NCI-H446 (cell line): ENCODE measurements around the gene KRT24.
"Not testable (repeated sequence)": the region's sequence is repeated elsewhere in the genome, so short reads cannot be mapped to it uniquely, and the experiment has no call there.

Experiments
- DNase-seq, 2 experiments: peaks; one replicate each; lab custom pipeline; 2025; lab: John Stamatoyannopoulos, UW

KRT24 gene

DNA sequence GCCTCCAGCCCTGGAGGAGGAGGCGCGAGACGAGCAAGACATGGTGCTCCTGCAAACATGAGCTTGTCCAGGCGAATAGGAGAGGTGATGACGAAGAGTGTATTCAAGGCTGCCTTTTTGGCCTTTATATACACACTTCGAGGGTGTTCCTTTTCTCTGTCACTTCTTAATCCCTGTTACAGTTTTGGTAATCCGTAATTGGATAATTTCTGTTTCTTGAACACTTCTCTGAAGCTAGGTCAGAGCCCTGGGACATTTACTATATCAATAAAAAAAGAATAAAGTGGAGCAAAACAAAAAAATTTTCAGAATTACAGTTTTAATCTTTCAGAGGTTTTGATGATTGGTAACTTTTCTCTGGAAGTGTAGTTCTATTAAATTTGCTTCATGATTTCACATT lies at the start of gene KRT24:
Gene KRT24, minus strand, starts transcription at position 101 of the 400 bp plus-strand sequence. Its CDS starts 59 bp downstream, at position 42.
- DNase-seq: no peak

DNA sequence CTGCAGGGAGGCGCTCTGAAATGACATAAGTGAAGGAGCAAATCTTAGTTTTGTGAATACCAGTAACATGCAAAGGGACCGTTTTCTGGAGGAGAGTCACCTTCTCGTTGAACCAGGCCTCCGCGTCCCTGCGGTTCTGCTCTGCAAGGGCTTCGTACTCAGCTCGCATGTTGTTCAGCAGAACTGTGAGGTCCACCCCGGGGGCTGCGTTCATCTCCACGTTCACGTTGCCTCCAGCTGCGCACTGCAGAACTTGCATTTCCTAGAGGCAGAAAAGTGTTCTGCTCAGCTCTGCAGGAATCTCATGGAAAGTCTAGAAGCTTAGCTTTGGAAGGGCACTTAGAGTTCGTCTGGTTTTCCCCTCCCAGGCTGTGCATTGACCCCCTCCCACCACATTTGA lies 47.5 kb upstream of the KRT24 start:
- no peak for DNase-seq

DNA sequence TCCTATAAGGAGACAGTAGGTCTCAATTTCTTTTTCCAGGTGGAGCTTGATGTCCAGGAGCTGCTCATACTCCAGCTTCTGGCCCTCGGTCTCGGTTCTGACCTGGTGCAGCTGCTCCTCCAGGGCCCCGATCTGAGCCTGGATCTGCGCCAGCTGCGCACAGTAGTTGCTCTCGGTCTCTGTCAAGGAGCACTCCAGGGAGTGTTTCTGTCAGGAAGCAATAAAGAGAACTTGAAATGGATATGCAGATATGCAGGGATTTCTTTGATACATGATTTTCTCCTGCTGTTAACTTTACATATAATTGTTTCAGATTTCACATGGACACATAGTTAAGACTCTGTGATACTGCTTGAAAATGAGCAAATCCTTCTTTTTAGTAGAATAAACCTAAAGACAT lies 46.8 kb upstream of the KRT24 start:
- DNase-seq: no peak

DNA sequence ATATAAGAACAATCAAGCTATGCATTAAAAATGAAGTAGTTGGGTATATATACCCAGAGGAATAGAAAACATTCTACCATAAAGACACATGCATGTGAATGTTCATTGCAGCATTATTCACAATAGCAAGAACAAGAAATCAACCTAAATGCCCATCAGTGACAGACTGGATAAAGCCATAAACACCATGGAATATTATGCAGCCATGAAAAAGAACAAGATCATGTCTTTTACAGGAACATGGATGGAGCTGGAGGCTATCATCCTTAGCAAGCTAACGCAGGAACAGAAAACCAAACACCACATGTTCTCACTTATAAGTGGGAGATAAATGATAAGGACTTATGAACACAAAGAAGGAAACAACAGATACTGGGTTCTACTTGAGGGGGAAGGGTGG lies 45.1 kb upstream of the KRT24 start:
- not testable (repeated sequence) for DNase-seq

DNA sequence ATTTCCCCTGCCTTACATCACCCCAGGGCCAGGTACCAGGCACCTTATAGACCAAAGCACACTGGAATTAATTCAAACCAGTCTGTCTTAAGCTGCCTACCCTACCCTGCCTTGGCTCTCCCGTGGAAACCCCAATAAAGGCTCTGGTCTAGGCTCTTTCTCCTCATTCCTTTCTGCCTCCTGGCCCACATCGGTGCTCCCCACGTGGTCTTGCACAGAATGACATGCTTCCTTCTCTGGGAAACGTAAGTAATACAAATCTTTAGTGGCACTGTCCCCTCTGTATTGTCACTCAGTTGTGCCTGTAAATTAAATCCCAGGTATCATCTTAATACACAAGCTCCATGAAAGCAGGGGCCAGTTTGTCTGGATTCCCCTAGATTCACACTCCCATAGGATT lies 35.0 kb upstream of the KRT24 start:
- DNase-seq: no peak

DNA sequence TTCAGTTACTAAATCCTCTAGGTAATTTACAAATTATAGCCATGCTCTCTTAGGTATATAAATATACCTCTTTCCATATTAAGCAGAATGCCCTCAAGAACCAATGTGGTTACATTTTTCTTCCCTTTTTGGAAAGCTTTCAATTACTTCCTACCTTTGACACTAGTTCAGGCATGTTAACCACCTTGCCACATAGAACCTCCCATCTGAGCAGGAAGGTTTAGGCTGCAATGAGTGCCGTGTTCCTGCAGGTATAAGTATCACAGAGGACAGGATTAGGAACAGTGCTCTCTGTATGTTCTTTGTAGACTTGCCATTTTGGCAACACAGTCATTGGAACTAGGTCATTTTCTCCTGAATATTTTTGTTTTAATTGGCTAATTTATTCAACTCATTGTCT lies 31.5 kb upstream of the KRT24 start:
- no peak for DNase-seq

DNA sequence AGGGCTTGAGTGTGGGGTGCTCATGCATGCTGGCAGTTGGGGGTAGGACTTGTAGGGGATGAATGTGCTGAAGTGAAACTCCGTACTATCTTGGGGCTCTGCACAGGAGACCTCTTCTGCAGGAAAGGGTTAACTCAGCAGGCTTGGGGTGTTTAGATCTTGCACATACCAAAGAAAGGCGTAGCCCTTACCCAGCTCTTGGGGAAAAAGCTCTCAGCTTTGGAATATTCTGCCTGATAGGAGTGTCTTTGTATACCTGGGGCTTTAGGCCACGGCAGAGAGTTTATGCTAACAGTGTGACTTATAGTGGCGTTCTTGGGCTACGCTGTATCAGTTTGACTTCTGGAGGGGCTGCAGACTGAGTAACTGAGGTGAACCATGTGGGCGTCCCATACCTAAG lies 30.5 kb upstream of the KRT24 start:
- DNase-seq: no peak

DNA sequence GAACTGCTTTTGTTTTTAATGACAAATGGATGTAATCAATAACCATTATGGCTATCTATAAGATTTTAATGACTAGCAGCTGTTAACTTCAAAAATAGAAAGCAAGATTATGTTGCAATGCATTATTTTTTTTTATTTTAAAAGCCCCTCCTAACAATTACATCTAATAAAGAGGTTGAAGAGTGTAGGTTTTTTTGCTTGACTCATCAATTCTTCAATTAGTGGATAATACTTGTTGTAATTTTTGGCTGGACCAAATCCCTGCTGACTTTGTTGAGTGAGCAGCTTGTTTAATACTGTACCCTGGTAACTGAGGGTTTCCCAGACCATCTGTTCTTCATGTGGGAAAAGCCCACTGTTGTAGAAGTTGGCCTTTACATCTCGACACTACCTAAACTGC lies 27.4 kb upstream of the KRT24 start:
- no peak for DNase-seq

DNA sequence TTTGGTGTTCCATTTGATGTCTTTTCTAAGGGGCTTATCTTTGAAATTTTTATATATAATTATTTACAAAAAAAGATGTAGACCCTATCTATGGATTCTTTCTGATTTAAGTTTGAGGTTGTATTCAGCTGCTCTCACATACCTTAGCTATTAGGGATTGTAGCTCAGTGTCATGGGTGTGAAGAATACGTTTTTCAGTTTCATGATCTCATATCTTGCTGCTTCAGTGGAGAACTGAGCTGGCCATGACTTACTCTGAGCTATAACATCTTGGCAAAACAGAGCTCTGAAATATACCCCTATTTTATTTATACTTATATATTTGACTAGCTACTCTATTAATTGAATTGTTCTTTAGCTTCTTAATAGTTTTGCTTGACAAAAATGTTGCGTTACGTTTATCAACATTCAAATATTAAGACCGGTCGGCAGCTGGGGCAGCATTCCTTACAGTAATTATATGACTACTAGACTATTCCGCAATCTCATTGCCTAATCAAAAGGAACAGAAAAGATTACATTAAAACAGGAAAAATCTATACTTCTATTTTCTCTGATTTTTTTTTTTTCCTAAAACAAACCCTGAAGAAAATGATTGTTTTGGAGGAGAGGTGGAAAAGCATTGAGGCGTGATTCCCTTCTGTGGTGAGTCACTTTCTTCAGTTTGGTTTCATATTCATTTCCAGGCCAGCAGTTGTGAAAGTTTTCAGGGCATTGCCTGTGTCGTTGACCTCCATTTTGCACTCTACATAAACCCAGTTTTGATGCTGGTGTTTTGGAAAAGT lies 24.1 kb upstream of the KRT24 start:
- DNase-seq: no peak

DNA sequence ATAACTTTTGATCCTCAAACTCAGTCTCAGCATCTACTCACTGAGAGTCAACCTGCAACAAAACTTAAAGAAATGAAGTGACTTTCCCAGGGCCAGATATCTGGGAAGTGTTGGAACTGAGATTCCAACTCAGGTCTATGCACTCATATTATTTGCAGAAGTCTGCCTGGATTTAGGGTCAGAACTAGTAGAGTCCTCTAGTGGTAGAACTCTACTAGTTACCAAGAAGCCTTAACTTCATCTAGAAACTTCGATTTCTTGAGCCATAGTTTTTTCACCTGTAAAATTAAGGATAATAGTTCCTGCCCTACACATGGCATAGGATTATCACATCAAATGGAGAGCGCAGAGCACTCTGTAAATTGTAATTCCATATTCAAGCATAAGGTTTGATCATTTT lies 23.4 kb upstream of the KRT24 start:
- DNase-seq: no peak

DNA sequence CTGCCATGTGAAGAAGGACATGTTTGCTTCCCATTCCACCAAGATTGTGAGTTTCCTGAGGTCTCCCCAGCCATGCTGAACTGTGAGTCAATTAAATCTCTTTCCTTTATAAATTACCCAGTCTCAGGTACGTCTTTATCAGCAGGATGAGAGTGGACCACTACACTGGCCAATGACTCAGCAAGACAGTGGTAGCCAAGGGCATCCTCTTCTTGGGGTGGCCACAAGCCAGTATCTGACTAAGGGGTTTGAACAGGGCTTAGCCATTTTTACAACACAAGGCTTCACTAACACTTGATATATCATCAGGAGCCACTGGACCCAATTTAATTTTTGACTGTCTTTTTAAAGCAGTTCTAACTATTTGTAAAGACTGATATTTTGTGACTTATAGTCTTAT lies 21.1 kb upstream of the KRT24 start:
- no peak for DNase-seq

DNA sequence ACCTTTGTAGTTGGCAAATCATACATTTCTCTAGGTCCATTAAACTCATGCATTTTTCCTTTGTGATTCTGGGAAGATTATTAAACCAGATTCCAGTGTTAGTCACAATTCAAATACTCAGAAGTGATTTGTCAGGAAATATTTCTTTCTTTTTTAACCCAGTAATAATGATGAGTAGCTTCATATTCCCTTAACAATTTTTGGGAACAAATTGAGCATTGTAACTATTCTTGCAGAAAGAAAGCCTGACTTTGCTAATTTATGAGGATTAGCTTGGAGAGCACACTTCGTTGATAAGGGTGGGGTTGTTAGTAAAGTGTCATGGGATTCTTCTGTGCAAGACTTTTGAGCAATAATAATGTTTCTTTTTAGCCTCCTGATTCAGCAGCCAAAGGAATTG lies 18.7 kb upstream of the KRT24 start:
- no peak for DNase-seq

DNA sequence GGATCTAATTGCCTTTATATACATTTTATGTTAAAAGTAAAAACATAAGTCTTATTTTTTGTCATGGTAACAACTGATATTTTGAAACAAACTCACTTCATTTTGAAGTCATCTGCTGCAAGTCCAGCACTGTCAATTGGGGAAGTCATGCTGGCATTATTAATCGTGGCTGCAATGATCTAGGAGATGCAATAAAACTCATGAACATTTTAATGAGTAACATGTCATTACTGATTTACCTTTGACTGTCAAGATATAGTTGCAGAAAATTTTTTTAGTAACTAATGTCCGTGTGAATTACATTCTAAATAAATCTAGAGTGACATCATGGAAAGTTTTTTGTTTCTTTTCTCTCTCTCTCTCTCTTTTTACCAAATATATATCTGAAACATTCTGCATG lies 17.3 kb upstream of the KRT24 start:
- DNase-seq: no peak

DNA sequence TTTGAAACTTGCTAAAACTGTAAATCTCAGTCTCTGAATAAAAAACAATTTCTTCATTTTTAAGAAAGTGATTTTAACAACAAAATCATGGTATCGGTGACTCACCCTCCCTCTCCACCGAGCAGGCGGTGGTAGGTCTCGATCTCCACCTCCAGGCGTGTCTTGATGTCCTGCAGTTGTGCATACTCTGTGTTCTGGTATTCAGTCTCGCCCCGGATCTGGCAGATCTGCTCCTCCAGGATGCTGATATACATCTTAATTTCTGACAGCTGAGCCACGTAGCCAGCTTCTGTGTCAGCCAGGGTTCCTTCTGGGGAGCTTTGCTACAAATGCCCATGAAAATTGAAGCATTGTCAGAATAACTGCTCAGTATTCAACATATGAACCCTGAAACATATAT lies 15.4 kb upstream of the KRT24 start:
- no peak for DNase-seq

DNA sequence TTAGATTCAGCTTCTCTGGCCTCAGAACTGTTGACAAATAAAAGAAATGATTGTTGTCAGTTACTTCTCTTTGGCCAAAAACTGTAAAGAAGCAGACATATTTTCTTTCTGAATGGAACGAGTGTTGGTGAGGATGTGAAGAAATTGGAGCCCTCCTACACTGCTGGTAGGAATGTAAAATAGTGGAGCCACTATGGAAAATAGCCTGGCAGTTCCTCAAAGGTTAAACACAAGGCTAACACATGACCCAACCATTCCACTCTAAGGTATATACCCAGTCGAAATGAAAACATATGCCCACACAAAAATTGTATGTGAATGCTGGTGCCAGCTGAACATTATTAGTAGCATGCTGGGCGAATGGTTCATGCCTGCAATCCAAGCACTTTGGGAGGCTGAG lies 14.2 kb upstream of the KRT24 start:
- DNase-seq: no peak

DNA sequence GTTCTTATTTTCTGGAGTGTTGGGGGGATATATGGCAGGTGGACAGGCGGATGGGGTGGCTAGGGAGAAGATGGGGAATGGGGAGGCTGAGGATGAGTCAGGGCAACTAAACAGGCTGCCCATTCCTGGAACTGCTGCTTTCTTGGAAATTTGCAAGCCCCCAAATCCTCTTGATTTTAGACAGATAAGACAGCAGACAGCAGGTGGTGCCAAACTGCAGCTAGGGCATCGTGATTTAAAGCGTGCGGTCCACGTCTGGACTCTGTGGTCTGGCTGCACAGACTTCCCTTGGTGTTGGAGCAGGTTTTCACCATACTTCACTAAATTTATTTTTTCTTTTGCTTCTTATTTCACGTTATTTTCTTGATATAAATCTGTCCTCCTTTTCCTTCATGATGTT lies 10.9 kb upstream of the KRT24 start:
- no peak for DNase-seq

DNA sequence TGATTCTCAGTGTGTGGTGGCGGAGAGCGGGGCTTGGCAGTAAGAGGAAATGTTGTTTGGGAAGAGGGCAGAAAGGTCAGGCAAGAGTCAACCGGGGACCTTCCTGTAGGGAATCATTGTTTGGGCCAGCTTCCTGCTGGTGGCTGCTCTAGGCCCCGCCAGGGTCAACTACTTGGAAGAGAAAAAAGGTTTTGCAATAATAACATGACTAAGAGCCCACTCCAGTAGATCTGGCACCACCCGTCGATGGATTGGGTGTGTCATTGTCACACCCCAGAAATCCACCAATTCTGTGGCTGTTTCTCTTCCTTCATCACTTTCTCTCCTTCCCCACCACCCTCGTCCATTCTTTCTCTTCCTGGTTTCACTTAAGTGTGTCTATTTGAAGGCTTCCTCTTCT lies 4.2 kb upstream of the KRT24 start:
- DNase-seq: no peak

DNA sequence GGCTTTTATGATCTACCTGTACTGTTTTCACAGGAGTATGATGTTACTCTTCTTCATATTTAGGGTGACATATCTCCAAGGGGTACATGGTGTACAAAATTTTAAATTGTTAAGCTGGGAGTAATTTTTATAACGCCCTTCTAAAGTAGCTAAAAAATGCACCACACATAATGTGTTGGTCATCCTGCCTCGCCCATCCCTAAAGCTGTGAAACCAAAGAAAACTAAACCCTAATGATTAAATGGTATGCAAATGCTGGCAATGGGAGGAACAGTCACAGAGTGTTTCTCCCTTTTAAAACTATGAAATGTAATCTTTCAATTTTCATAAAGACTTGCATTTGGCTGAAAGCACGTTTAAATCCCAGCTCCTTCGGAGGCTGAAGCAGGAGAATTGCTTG lies 2.0 kb upstream of the KRT24 start:
- no peak for DNase-seq

DNA sequence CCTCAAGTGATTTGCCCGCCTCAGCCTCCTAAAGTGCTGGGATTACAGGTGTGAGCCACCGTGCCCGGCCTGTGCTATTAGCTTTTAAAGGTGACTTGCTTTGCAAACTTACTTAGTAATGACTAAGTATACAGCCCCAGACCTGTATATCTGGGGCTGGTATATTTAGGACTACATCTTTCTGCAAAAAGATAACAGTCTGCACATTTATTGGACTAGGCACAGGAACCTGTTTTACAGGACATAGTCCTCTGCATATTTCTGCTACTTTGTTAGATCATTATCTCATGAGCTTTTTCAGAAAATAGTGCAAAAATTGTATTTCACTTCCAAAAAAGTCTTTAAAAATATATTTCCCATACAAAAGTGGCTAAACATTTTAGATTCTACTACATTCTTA lies 1.3 kb downstream of the KRT24 start:
- DNase-seq: no peak

DNA sequence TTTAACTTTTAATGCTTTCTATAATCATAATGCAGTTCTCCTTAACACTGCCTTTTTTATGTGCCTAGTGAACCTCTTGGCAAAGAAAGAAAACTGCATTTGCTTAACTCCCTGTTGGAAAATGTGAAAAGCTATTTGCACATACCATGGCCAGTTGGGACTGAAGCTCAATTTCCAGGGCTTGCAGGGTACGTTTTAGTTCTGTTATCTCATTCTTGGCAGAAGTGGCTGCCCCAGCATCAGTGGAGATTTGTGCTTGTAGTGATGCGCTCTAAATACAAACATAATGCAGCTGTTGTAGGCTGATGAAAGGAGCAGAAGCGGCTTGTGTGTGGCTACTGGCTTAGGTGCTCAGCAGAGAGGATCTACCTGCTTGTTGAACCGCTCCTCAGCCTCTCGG lies 3.7 kb downstream of the KRT24 start:
- no peak for DNase-seq

DNA sequence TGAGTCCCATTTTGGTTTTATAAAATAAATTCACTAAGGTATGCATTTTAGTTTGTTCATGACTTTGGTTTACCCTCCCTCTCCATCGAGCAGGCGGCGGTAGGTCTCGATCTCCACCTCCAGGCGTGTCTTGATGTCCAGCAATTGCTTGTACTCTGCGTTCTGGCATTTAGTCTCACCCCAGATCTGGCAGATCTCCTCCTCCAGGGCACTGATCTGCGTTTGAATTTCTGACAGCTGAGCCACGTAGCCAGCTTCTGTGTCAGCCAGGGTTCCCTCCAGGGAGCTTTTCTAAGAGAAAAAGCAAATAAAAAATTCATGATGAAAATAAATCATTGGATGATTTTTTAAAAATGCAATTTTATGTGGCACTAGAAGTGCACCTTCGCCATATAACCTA lies 4.2 kb downstream of the KRT24 start:
- no peak for DNase-seq

DNA sequence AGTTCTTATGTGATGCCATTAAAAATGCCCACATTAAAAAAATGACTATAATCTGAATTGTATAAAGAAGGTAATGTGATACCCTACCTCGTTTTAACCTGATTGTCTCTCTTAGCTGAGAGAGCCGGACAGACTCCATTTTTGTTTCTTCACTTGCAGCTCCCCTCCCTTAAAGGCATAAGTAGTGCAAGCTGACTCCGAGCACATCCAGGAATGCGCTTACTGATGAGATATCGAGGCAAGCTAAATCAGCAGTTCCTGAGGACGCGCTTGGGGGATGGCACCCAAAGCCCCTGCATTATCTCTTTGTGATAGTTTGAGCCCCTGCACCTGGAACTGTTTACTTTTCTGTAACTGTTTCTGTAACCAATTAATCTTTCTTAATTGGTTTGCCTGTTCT lies 6.3 kb downstream of the KRT24 start:
- DNase-seq: no peak

DNA sequence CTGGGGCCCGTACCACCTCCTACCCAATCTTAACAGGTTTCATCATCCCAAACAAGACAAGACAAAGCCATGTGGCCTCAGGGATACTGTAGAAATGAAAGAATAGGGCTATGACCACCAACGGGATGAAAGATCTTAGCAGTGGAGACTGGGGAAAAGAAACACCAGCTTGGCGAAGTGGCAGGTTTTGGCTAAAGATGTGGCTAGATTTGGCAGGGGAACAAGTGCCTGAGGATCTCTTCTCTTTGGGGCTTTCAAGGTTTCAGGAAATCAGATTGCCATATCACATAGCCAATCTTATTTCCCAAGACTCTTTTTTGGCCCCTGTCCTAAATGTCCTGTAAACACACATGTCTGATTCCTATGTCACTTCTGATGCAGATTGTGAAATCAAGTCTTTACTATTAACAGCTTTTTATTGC lies 6.9 kb downstream of the KRT24 start:
- DNase-seq: no peak

DNA sequence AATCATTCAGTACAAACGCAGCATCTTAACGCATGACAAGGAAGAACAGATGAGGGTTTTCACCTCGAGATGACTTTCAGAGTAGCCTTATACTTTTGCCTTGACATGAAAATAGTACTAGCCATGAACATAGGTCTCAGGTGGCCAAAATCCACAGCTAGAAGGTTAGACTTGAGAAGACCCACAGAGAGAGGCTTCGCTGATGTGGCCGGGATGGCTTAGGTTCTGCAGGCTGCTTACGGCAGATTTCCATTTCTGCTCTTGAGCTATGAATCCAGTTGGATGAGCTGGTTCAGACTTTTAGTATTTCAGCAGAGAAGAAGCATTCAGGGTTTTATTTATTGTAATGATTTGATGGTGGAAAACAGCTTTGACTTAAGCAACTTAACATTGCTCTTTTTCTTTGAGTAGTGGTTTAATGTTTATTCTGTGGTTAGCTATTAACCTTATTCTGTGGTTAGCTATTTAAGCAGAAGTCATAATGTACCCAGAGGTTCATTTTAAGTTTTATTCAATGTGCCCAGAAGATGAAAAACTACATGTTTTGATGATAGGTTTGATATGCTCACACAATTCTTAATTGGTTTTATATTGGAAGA lies 7.6 kb downstream of the KRT24 start:
- DNase-seq: no peak
